Transverse colon (tissue), 4 donors: Measurements from ENCODE around the gene HMHB1. TPM values are rescaled to one million over a fixed set of nuclear protein-coding genes. Genes with fewer than 3 reads are reported as not detected.

Experiments
- DNase-seq: peaks from one replicate; pipeline ENCODE4 v3.0.0-alpha.2; 2019
- H3K27ac ChIP-seq, 4 donors: fragments of 200-600 bp; sonication (generic); 2 replicates each; pipeline ENCODE4 v1.5.1; 2016 to 2018; ENCODE audit warnings: inconsistent platforms in 4 of 4
- H3K27me3 ChIP-seq: fragments of 200-600 bp; sonication (generic); 2 replicates; pipeline ENCODE4 v1.5.1; 2017; ENCODE audit warnings: inconsistent platforms
- H3K36me3 ChIP-seq, 4 donors: fragments of 200-600 bp; sonication (generic); 2 replicates each; pipeline ENCODE4 v1.5.1; 2017 to 2019; ENCODE audit warnings: inconsistent platforms in 4 of 4
- H3K4me1 ChIP-seq, 4 donors: fragments of 200-600 bp; sonication (generic); 2 replicates each; pipeline ENCODE4 v1.5.1; 2017 to 2020; ENCODE audit warnings: inconsistent platforms in 4 of 4
- H3K4me3 ChIP-seq, 4 donors: fragments of 200-600 bp; sonication (generic); 1 replicate in 1 of 4; 2 replicates in 3 of 4; pipeline versions ENCODE4 v1.5.1 to v1.6.1; 2017 to 2019; ENCODE audit warnings: inconsistent platforms in 4 of 4
- H3K9me3 ChIP-seq, 2 donors: fragments of 200-600 bp; sonication (generic); 2 replicates each; pipeline ENCODE4 v1.5.1; 2017 to 2019; ENCODE audit warnings: inconsistent platforms in 2 of 2
- EP300 ChIP-seq: sonication (generic); formaldehyde crosslinking; IDR thresholded peaks from one replicate; pipeline ENCODE4 v1.6.1; 2017; ENCODE audit warnings: antibody characterized with exemption, low read depth
- POLR2A ChIP-seq: fragments of 450-650 bp; IDR thresholded peaks from one replicate; pipeline ENCODE4 v1.6.1; 2016; ENCODE audit warnings: antibody characterized with exemption, mild to moderate bottlenecking, moderate library complexity
- POLR2AphosphoS5 ChIP-seq, 3 donors: sonication (generic); formaldehyde crosslinking; IDR thresholded peaks; one replicate each; pipeline ENCODE4 v1.6.1; 2016; ENCODE audit warnings: antibody characterized with exemption in 3 of 3
- WGBS, 2 donors: methylation state at CpG; one replicate each; pipeline ENCODE4 v1.1.5; 2018; ENCODE audit warnings: low coverage in 1 of 2; 5-methylcytosine and 5-hydroxymethylcytosine counted together
- in situ Hi-C, 4 donors: fragments of 200-750 bp; cut with MboI; loops; one replicate each; pipeline versions ENCODE4 v1.15.0 to v1.15.1; 2017; ENCODE audit warnings: low sequenced_read_pairs in 3 of 4, low pct_ligation_motif_present in 1 of 4, low pct_unique_long_range_greater_than_20kb in 1 of 4
- intact Hi-C: fragments of 100-400 bp; cut with DNase I; formaldehyde crosslinking; loops from one replicate; pipeline ENCODE4 v1.15.1; 2023; ENCODE audit warnings: low total_unique reads
- total RNA-seq, 4 donors: library from RNA; depleted of rRNA; stranded (reverse); fragments of >200 nt; gene quantifications; one replicate each; pipeline ENCODE4 v1.1.0, GENCODE V29; 2016
- TF ChIP-seq, protein P1 (sequence below), 5 experiments: fragments of 200-600 bp in 3 of 5; fragments of 450-650 bp in 2 of 5; sonication (generic) in 3 of 5; IDR thresholded peaks; 1 replicate in 2 of 5; 2 replicates in 3 of 5; pipeline ENCODE4 v1.5.1; 2016 to 2017; ENCODE audit warnings: antibody characterized with exemption in 5 of 5, inconsistent platforms in 3 of 5, mild to moderate bottlenecking in 2 of 5, moderate library complexity in 1 of 5

Gene HMHB1
- total RNA-seq, 4 donors from 2014 or later, result not detected

DNA sequence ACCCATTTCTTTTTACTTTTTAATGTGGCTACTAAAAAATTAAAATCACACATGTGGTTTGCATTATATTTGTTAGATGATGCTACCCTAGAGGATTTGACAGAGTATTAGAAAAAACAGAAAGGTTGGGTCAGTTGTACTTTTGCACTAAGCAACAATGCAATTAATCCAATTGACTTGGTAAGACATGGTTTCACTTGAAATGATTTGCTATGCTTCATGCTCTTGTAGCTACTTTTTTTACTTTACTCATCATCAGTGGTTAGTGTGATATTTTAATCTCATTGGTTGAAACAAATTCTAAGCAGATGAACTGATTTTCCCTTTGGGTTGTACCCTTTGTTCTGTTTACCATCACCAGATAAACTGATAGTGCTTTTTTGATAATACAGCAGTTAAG is 39.4 kb downstream of the HMHB1 start:
- H3K36me3 ChIP-seq, result no peaks in the 10 kb centered on the region
- DNase-seq, result no peak
- H3K4me3 ChIP-seq, result no peak overlapping the region
- no peaks in the 10 kb centered on the region for H3K9me3 ChIP-seq
- in situ Hi-C loops (no loop called here), intact Hi-C loops (no loop called here)
- no peak overlapping the region for H3K27ac ChIP-seq
- no peaks in the 10 kb centered on the region for H3K27me3 ChIP-seq
- TF ChIP-seq, protein P1, sequence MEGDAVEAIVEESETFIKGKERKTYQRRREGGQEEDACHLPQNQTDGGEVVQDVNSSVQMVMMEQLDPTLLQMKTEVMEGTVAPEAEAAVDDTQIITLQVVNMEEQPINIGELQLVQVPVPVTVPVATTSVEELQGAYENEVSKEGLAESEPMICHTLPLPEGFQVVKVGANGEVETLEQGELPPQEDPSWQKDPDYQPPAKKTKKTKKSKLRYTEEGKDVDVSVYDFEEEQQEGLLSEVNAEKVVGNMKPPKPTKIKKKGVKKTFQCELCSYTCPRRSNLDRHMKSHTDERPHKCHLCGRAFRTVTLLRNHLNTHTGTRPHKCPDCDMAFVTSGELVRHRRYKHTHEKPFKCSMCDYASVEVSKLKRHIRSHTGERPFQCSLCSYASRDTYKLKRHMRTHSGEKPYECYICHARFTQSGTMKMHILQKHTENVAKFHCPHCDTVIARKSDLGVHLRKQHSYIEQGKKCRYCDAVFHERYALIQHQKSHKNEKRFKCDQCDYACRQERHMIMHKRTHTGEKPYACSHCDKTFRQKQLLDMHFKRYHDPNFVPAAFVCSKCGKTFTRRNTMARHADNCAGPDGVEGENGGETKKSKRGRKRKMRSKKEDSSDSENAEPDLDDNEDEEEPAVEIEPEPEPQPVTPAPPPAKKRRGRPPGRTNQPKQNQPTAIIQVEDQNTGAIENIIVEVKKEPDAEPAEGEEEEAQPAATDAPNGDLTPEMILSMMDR (IDR thresholded peaks at IDR 0.05), result no peak
- TF ChIP-seq POLR2AphosphoS5 (IDR thresholded peaks at IDR 0.05), result no peak
- no peak for TF ChIP-seq EP300
- no peak for TF ChIP-seq POLR2A
- no peaks in the 10 kb centered on the region for H3K4me1 ChIP-seq

DNA sequence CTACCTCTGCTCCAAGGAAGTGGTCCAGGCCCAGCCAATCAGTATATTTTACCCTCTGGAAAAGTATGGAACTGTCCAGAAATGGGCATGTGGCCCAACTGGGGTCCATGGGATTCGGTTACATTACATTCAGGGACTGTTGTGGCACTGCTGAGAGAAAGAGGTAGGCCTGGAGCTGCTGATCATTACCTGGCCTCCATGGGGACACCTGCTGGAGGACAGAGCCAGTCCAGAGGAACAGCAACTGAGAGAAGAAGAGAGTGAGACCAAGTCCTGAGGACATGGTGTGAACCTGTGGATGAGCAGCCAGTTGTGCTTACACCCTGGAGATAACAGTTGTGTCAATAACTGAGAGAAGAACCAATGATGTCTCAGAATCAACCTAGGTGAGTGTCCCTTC is 48.2 kb downstream of the HMHB1 start:
- Histone ChIP-seq H3K4me1 (no peaks in the 10 kb centered on the region), H3K27me3 (no peaks in the 10 kb centered on the region), H3K36me3 (no peaks in the 10 kb centered on the region), H3K4me3 (no peak overlapping the region), H3K9me3 (no peaks in the 10 kb centered on the region), H3K27ac (no peak overlapping the region)
- intact Hi-C loops, result no loop called here
- 100% methylated on average over 1 of the region's 1 CpG; no CpG with 5 or more reads in 1 of the 2 donors for WGBS, 2 donors
- in situ Hi-C loops, result no loop called here
- no peak for DNase-seq
- no peak for TF ChIP-seq EP300
- TF ChIP-seq POLR2A, result no peak
- no peak for TF ChIP-seq POLR2AphosphoS5 (IDR thresholded peaks at IDR 0.05)

DNA sequence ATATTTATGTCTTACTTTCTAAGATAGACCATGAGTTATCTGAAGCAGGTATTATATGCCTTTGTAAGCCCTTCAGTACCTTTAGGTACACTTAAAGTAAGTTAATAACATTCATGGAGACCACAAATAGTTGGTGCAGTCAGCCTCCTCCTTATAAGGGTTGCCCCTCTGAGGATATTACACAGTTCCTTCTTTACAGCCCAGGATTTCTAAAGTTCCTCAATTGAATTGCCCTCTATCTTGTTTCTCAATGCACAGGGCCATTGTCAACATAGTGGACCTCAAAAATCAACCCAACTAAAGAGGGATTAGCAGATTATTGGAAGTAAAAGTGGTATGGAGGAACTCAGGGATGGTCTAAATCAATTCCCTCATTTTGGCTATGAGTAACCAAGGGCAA is 50.3 kb downstream of the HMHB1 start:
- in situ Hi-C loops, result no loop called here
- no peaks in the 10 kb centered on the region for H3K9me3 ChIP-seq
- no peaks in the 10 kb centered on the region for H3K36me3 ChIP-seq
- H3K27ac ChIP-seq, result no peak overlapping the region
- intact Hi-C loops, result no loop called here
- no peaks in the 10 kb centered on the region for H3K4me1 ChIP-seq
- DNase-seq, result no peak
- H3K4me3 ChIP-seq, result no peak overlapping the region
- TF ChIP-seq POLR2A, result no peak
- no peak for TF ChIP-seq POLR2AphosphoS5 (IDR thresholded peaks at IDR 0.05)
- TF ChIP-seq, protein P1 (IDR thresholded peaks at IDR 0.05), result no peak
- TF ChIP-seq EP300, result no peak
- no peaks in the 10 kb centered on the region for H3K27me3 ChIP-seq

DNA sequence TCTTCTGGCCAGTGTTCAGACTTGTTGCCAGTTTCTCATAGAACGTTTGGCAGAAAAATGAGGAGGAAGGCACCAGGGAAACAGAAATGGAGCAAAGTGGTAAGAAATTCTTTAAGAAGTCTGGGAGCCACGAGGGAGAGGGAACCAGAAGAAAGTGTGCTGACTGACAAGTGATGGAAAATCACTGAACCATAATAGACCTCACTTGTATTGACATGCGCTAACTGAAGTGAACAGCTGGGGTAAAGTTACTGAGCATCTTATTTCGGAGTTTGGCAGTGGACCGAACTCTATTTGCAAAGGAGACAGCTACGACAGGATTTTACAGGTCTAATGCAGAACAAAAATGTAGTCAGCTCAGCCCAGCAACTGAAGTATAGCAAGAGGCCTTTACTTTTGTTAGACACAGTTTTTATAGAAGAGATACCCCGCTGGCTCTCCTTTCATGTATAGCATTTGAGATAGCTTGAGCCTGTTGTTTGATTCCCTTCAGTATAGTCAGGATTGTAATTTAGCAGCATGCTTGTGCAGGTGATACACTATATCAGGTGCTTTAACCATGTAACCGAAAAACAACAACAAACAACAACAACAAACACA is 53.6 kb downstream of the HMHB1 start:
- intact Hi-C loops (loop anchor here (5.0 kb wide), 1 partner anchor 1793 kb away; no protein-coding TSS in a partner anchor), in situ Hi-C loops (no loop called here)
- H3K4me3 ChIP-seq, result no peak overlapping the region
- WGBS, 2 donors, result 70 to 76% methylated on average over 3 to 8 of the region's 8 CpGs
- no peaks in the 10 kb centered on the region for H3K36me3 ChIP-seq
- no peaks in the 10 kb centered on the region for H3K9me3 ChIP-seq
- DNase-seq, result no peak
- H3K27ac ChIP-seq, result no peak overlapping the region
- no peaks in the 10 kb centered on the region for H3K4me1 ChIP-seq
- no peaks in the 10 kb centered on the region for H3K27me3 ChIP-seq
- no peak for TF ChIP-seq POLR2A
- no peak for TF ChIP-seq POLR2AphosphoS5 (IDR thresholded peaks at IDR 0.05)
- TF ChIP-seq EP300, result no peak
- TF ChIP-seq, protein P1 (IDR thresholded peaks at IDR 0.05), result no peak
